WI38 (cell line): ENCODE data around the gene MEGF6.

Experiments used
- H3K4me3 ChIP-seq: 2 replicates; pipeline ENCODE4 v1.5.1; 2011; ENCODE audit warnings: low read depth, mild to moderate bottlenecking, control low read depth, low read length
- CTCF ChIP-seq: IDR thresholded peaks from 2 replicates; pipeline ENCODE4 v1.5.1; 2012; ENCODE audit warnings: low read depth, mild to moderate bottlenecking, control low read depth, low read length

MEGF6 gene

GRCh38 chr1:3610527-3611169, 660 bp downstream of the MEGF6 start:
- no peak overlapping the region for H3K4me3 ChIP-seq
- TF ChIP-seq CTCF: no peak

GRCh38 chr1:3609769-3610526, 1.4 kb downstream of the MEGF6 start:
- H3K4me3 ChIP-seq: no peak overlapping the region
- TF ChIP-seq CTCF: no peak

- H3K4me3 ChIP-seq: no peak overlapping the region
- no peak for TF ChIP-seq CTCF
Observed at GRCh38 chr1:3609016-3609768, 2.1 kb downstream of the MEGF6 start.

- TF ChIP-seq CTCF: no peak
- H3K4me3 ChIP-seq: no peak overlapping the region
Observed at GRCh38 chr1:3608154-3608553, 3.2 kb downstream of the MEGF6 start.

DNA sequence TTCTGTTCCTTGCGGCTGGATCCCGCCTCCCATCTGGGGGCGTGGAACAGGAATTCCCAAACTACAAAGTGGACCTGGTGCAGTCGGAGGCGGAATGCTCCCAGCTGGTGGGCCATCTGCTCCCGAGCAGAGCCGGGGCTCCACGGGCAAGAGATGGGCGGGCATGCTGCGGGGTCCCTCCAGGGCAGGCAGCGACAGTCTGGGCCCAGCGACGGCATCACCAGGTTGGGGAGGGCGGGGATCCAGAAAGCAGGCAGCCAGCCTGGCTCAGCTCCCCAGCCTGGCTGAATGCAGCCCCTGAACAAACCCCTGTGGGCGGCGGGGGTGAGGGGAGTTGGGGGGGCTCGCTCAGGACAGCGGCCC, 3.6 kb downstream of the MEGF6 start:
- TF ChIP-seq CTCF: no peak
- H3K4me3 ChIP-seq: no peak overlapping the region

GRCh38 chr1:3606779-3607702, 4.3 kb downstream of the MEGF6 start:
- TF ChIP-seq CTCF: no peak
- H3K4me3 ChIP-seq: no peak overlapping the region
